ENCODE results near the gene YWHAQ.
A peak's percentile ranks its signal among the peaks of the same experiment; 100 is the strongest.

The YWHAQ gene

DNA sequence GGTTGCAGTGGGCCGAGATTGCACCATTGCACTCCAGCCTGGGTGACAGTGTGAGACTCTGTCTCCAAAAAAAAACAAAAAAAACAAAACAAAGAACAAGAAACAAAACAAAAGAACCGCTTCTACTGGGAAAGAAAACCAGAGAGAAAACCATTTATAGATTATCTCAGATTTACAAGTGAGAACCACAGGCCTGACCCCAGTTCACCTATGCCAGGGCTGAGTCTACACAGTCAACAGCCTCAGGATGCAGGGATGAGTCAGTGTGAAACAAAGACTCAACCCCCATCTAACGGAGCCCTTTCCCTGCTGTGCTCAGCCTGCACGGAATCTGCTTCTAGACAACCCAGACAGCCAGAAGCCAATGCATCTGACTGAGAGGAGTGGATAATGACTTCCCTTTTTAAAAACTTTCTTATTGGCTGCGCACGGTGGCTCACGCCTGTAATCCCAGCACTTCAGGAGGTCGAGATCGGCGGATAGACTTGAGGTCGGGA is 25.5 kb upstream of the YWHAQ start:
- TF ChIP-seq ZNF70 (CRISPR knock-in tag; IDR thresholded peaks at IDR 0.05) = no peak
- TF ChIP-seq ZFP3 (CRISPR knock-in tag; IDR thresholded peaks at IDR 0.05) = 0 out of 2 replicates have a peak, but pooled peaks have one; percentile 67
- ATAC-seq = peak; percentile 90

DNA sequence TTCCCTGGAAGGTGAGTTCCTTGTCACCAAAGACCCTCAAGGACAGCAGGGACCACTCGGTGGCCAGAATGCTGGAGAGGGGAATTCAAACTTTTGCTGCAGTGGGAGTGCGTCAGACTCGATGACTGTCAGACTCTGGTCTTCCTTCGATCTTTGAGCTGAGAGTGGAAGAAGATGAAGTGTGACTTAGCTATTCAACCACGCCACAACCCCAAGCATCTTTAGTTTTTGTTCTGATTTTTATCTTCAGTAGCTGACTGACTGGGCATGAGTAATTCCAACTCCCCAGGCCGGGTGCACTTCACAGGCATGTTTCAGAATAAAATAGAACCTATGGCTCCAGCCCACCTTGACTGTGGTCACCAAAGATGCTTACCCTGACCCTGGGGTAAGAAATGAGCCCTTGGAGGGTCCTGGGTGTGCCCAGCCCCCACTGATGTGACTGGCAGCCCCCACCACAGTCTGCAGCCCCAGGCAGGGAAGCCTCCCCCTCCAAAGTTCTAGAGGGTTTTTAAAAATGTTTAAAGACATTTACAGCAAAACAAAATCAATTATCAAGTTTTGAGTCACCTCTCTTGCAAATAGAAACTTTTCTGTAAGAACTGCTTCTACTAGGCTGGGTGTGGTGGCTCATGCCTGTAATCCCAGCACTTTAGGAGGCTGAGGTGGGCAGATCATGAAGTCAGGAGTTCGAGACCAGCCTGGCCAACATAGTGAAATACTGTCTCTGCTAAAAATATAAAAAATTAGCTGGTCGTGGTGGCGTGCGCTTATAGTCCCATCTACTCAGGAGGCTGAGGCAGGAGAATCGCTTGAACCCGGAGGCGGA is 24.9 kb upstream of the YWHAQ start:
- ATAC-seq = peak; percentile 69
- no peak for TF ChIP-seq ZNF565 (CRISPR knock-in tag; conservative IDR thresholded peaks at IDR 0.05; ENCODE audit: low read depth)
- no peak for TF ChIP-seq TCF4 (CRISPR knock-in tag; IDR thresholded peaks at IDR 0.05; ENCODE audit: borderline replicate concordance)
- no peak for TF ChIP-seq BACH2 (CRISPR knock-in tag; IDR thresholded peaks at IDR 0.05; ENCODE audit: borderline replicate concordance)
- TF ChIP-seq ZNF8 (CRISPR knock-in tag; IDR thresholded peaks at IDR 0.05) = no peak
- TF ChIP-seq PPARA (CRISPR knock-in tag; IDR thresholded peaks at IDR 0.05; ENCODE audit: borderline replicate concordance) = no peak
- no peak for TF ChIP-seq ZC3H10 (CRISPR knock-in tag; IDR thresholded peaks at IDR 0.05)
- TF ChIP-seq GLIS3 (CRISPR knock-in tag; IDR thresholded peaks at IDR 0.05) = no peak
- no peak for TF ChIP-seq SNAI2 (CRISPR knock-in tag; IDR thresholded peaks at IDR 0.05)
- no peak for TF ChIP-seq ZNF70 (CRISPR knock-in tag; IDR thresholded peaks at IDR 0.05)
- TF ChIP-seq, protein P1, sequence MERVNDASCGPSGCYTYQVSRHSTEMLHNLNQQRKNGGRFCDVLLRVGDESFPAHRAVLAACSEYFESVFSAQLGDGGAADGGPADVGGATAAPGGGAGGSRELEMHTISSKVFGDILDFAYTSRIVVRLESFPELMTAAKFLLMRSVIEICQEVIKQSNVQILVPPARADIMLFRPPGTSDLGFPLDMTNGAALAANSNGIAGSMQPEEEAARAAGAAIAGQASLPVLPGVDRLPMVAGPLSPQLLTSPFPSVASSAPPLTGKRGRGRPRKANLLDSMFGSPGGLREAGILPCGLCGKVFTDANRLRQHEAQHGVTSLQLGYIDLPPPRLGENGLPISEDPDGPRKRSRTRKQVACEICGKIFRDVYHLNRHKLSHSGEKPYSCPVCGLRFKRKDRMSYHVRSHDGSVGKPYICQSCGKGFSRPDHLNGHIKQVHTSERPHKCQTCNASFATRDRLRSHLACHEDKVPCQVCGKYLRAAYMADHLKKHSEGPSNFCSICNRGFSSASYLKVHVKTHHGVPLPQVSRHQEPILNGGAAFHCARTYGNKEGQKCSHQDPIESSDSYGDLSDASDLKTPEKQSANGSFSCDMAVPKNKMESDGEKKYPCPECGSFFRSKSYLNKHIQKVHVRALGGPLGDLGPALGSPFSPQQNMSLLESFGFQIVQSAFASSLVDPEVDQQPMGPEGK (CRISPR knock-in tag; IDR thresholded peaks at IDR 0.05; ENCODE audit: borderline replicate concordance) = no peak; the same call in 1 of the 2 replicates
- TF ChIP-seq CSDC2 (CRISPR knock-in tag; IDR thresholded peaks at IDR 0.05) = no peak
- no peak for TF ChIP-seq TOX (CRISPR knock-in tag; IDR thresholded peaks at IDR 0.05; ENCODE audit: borderline replicate concordance)
- TF ChIP-seq ISL1 (CRISPR knock-in tag; IDR thresholded peaks at IDR 0.05) = no peak
- TF ChIP-seq, protein P2, sequence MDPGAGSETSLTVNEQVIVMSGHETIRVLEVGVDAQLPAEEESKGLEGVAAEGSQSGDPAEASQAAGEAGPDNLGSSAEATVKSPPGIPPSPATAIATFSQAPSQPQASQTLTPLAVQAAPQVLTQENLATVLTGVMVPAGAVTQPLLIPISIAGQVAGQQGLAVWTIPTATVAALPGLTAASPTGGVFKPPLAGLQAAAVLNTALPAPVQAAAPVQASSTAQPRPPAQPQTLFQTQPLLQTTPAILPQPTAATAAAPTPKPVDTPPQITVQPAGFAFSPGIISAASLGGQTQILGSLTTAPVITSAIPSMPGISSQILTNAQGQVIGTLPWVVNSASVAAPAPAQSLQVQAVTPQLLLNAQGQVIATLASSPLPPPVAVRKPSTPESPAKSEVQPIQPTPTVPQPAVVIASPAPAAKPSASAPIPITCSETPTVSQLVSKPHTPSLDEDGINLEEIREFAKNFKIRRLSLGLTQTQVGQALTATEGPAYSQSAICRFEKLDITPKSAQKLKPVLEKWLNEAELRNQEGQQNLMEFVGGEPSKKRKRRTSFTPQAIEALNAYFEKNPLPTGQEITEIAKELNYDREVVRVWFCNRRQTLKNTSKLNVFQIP (CRISPR knock-in tag; IDR thresholded peaks at IDR 0.05; ENCODE audit: borderline replicate concordance, low read depth) = no peak
- TF ChIP-seq, protein P3, sequence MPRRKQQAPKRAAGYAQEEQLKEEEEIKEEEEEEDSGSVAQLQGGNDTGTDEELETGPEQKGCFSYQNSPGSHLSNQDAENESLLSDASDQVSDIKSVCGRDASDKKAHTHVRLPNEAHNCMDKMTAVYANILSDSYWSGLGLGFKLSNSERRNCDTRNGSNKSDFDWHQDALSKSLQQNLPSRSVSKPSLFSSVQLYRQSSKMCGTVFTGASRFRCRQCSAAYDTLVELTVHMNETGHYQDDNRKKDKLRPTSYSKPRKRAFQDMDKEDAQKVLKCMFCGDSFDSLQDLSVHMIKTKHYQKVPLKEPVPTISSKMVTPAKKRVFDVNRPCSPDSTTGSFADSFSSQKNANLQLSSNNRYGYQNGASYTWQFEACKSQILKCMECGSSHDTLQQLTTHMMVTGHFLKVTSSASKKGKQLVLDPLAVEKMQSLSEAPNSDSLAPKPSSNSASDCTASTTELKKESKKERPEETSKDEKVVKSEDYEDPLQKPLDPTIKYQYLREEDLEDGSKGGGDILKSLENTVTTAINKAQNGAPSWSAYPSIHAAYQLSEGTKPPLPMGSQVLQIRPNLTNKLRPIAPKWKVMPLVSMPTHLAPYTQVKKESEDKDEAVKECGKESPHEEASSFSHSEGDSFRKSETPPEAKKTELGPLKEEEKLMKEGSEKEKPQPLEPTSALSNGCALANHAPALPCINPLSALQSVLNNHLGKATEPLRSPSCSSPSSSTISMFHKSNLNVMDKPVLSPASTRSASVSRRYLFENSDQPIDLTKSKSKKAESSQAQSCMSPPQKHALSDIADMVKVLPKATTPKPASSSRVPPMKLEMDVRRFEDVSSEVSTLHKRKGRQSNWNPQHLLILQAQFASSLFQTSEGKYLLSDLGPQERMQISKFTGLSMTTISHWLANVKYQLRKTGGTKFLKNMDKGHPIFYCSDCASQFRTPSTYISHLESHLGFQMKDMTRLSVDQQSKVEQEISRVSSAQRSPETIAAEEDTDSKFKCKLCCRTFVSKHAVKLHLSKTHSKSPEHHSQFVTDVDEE (CRISPR knock-in tag; IDR thresholded peaks at IDR 0.05) = no peak
- TF ChIP-seq RARB (CRISPR knock-in tag; IDR thresholded peaks at IDR 0.05) = no peak
- no peak for TF ChIP-seq ESRRG (CRISPR knock-in tag; IDR thresholded peaks at IDR 0.05)
- no peak for TF ChIP-seq OSR1 (CRISPR knock-in tag; IDR thresholded peaks at IDR 0.05)
- TF ChIP-seq, protein P4, sequence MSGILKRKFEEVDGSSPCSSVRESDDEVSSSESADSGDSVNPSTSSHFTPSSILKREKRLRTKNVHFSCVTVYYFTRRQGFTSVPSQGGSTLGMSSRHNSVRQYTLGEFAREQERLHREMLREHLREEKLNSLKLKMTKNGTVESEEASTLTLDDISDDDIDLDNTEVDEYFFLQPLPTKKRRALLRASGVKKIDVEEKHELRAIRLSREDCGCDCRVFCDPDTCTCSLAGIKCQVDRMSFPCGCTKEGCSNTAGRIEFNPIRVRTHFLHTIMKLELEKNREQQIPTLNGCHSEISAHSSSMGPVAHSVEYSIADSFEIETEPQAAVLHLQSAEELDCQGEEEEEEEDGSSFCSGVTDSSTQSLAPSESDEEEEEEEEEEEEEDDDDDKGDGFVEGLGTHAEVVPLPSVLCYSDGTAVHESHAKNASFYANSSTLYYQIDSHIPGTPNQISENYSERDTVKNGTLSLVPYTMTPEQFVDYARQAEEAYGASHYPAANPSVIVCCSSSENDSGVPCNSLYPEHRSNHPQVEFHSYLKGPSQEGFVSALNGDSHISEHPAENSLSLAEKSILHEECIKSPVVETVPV (CRISPR knock-in tag; IDR thresholded peaks at IDR 0.05) = no peak
- TF ChIP-seq, protein P5, sequence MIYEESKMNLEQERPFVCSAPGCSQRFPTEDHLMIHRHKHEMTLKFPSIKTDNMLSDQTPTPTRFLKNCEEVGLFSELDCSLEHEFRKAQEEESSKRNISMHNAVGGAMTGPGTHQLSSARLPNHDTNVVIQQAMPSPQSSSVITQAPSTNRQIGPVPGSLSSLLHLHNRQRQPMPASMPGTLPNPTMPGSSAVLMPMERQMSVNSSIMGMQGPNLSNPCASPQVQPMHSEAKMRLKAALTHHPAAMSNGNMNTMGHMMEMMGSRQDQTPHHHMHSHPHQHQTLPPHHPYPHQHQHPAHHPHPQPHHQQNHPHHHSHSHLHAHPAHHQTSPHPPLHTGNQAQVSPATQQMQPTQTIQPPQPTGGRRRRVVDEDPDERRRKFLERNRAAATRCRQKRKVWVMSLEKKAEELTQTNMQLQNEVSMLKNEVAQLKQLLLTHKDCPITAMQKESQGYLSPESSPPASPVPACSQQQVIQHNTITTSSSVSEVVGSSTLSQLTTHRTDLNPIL (CRISPR knock-in tag; IDR thresholded peaks at IDR 0.05; ENCODE audit: low read depth) = no peak

All from SK-N-SH treated with all-trans-retinoic acid at 6 μM for 48 hours (cell line).